GM18502 (cell line): ENCODE data around the gene MRPL49.

Source experiments
- ATAC-seq: cut with Tn5 transposase; IDR thresholded peaks from one replicate; pipeline ENCODE4 v1.9.1; 2021; ENCODE audit warnings: mild to moderate bottlenecking; ENCODE audit not compliant: unreplicated experiment, poor library complexity

The MRPL49 gene

GRCh38 chr11:65102142-65103095 is 19.7 kb upstream of the MRPL49 start:
- ATAC-seq = no peak

DNA sequence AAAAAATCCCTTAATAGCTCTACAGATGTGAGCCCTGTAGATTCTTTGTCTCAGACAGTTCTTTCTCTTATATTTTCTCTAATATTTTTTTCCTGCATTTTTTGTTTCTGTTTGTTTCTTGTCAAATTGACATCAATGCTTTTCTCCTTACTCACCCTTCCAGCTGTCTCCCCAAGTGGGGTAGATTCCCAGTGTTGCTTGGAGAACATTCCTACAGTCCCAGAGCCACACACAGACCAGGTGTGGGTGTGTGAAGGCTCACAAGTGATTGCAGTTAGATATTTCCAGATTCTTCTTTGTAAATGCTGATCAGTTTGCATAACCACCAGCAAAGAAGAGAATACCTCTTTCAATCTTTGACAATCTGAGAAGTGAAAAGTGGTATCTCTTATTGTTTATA is 18.6 kb upstream of the MRPL49 start:
- no peak for ATAC-seq

GRCh38 chr11:65104628-65105027 is 17.5 kb upstream of the MRPL49 start:
- ATAC-seq = no peak

GRCh38 chr11:65107078-65107477 is 15.0 kb upstream of the MRPL49 start:
- no peak for ATAC-seq

- no peak for ATAC-seq
Observed at GRCh38 chr11:65107751-65108468, 14.2 kb upstream of the MRPL49 start.

- ATAC-seq = no peak
Observed at GRCh38 chr11:65108469-65109123, 13.5 kb upstream of the MRPL49 start.

GRCh38 chr11:65109231-65110198 is 12.6 kb upstream of the MRPL49 start:
- no peak for ATAC-seq

DNA sequence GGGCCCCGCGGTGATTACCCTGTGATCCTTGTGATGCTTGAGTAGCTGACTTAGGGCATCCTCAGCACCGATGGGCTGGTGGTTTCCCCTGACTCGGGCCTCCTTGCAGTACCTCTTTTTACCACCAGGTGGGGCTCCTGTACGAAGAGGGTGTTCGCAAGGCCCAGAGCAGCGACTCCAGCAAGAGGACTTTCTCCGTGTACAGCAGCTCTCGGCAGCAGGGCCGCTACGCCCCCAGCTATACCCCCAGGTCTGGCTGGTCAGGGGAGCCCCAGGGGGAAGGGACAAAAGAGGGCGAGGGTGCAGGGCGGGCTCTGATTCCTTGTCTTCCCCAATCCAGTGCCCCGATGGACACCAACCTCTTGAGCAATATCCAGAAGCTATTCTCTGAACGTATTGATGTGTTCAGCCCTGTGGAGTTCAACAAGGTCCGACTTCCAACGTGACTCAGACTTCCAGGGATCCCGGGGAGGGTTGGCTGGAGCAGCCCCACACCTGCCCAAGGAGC is 11.7 kb upstream of the MRPL49 start:
- peak; percentile 34 for ATAC-seq

DNA sequence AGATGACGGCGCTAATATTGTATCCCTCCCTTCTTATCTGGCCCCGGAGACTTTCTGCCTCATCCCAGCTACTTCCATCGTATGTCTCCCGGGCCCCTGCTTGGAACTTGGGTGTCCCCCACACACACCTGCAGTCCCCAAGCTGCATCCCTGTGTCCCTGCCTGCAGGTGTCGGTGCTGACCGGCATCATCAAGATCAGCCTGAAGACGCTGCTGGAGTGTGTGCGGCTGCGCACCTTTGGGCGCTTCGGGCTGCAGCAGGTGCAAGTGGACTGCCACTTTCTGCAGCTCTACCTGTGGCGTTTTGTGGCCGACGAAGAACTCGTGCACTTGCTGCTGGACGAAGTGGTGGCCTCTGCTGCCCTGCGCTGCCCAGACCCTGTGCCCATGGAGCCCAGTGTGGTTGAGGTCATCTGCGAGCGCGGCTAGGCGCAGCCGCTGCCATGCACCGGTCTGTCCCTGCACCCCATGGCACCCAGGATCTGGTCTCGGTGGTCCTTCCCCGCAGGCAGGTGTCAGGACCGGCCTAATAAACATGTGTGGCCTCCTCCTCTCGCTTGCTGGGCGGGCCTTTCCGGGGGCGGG is 10.9 kb upstream of the MRPL49 start:
- ATAC-seq = no peak

DNA sequence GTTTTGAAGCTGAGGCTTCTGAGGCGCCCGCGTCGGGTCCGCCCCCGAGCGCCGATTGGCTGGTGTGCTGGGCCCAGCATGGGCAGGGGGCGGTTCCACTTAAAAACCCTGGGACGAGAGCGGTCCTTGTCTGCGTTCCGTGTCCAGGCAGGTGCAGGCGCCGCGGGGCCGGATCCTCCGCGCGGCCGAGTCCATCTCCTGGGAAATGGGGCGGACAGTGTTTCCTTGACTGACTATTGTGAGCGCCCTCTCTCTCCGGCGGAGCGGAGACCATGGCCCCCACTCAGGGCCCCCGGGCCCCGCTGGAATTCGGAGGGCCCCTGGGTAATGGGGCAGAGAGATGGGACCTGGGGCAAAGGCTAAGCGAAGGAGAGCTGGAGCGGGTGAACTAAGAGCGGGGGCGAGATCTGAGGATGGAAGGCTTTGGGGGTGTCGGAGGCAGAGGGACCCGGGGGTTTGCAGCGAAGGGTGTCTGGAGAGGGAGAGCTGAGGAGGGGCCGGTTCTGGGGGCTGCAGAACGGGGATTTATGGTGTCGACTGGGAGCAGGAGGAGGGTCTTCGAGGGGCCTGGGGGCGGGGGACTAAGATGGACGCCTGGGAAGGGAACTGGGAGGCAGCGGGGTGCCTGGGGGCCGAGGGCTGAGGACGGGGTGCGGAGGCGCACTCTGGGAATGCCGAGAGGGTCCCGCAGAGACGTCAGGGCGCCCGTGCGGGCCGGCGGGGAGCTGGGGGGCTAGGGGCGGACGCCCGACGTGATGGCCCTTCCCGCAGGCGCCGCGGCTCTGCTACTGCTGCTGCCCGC is 10.2 kb upstream of the MRPL49 start, which contains the start of gene TM7SF2:
Gene TM7SF2, plus strand, starts transcription at position 129 of the 802 bp plus-strand sequence. Its CDS starts 144 bp downstream, at position 273.
- peak; percentile 61 for ATAC-seq

DNA sequence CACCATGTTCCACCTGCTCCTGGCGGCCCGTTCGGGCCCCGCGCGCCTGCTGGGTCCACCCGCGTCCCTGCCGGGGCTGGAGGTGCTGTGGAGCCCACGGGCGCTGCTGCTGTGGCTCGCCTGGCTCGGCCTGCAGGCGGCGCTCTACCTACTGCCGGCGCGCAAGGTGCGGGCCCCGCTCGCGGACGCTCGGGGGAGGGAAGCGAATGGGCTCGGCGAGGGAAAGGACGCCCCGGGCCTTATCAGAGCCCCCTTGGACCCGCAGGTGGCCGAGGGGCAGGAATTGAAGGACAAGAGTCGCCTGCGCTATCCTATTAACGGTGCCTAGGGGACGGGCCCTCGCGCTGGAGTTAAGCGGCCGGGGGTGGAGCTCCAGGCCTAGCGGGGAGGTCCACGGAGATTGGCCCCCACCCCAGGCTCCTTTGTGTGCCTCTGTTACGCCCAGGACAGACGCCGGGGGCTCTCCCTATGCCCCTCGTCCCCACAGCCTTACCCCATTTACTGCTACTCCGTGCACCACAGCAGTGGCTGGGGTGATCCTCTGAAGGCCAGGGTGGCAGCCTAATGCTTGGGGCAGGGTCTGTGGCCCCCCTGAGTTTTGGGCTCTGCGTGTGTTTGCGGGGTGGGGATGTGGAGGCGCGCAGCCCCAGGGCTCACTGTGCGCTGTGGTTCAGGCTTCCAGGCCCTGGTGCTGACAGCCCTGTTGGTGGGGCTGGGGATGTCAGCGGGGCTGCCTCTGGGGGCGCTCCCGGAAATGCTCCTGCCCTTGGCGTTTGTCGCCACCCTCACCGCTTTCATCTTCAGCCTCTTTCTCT is 9.4 kb upstream of the MRPL49 start:
- ATAC-seq = peak; percentile 38

DNA sequence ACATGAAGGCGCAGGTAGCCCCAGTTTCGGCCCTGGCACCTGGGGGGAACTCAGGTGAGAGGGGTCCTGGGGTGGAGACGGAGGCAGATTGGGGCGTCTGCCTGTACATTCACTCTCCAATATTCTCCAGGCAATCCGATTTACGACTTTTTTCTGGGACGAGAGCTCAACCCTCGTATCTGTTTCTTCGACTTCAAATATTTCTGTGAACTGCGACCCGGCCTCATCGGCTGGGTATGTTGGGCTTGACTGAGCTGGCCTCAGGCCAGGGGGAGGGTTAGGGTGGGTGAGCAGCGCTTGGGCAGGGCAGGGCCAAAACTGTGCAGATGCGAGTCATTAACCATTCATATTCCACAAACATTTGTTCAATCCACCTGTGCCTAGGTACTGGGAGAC is 8.8 kb upstream of the MRPL49 start:
- no peak for ATAC-seq

DNA sequence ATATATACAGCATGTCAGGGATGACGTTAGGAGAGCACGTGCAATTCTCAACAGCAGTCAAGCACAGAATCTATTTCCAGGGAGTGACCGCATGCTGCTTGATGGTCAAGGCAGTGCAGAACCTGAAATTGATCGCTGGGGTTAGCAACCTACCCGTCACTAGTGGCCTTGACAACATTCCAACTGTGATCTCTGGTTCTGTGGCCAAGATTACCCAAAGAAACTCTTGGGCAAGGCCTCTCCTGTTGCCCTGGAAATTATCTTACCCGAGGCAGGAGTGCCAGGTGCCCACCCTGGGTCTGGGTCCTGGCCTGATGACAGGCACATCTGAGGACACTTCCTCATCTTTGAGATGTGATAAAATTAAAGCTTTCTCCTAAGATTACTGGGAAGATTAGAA is 8.3 kb upstream of the MRPL49 start:
- no peak for ATAC-seq

GRCh38 chr11:65114538-65115171 is 7.5 kb upstream of the MRPL49 start:
- no peak for ATAC-seq

- ATAC-seq = no peak
Observed at GRCh38 chr11:65115361-65116082, 6.6 kb upstream of the MRPL49 start.
